ENCODE results near the gene SLC30A4.
"Not testable (repeated sequence)": the region's sequence is repeated elsewhere in the genome, so short reads cannot be mapped to it uniquely, and the experiment has no call there.

Gene SLC30A4, protein sequence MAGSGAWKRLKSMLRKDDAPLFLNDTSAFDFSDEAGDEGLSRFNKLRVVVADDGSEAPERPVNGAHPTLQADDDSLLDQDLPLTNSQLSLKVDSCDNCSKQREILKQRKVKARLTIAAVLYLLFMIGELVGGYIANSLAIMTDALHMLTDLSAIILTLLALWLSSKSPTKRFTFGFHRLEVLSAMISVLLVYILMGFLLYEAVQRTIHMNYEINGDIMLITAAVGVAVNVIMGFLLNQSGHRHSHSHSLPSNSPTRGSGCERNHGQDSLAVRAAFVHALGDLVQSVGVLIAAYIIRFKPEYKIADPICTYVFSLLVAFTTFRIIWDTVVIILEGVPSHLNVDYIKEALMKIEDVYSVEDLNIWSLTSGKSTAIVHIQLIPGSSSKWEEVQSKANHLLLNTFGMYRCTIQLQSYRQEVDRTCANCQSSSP

DNA sequence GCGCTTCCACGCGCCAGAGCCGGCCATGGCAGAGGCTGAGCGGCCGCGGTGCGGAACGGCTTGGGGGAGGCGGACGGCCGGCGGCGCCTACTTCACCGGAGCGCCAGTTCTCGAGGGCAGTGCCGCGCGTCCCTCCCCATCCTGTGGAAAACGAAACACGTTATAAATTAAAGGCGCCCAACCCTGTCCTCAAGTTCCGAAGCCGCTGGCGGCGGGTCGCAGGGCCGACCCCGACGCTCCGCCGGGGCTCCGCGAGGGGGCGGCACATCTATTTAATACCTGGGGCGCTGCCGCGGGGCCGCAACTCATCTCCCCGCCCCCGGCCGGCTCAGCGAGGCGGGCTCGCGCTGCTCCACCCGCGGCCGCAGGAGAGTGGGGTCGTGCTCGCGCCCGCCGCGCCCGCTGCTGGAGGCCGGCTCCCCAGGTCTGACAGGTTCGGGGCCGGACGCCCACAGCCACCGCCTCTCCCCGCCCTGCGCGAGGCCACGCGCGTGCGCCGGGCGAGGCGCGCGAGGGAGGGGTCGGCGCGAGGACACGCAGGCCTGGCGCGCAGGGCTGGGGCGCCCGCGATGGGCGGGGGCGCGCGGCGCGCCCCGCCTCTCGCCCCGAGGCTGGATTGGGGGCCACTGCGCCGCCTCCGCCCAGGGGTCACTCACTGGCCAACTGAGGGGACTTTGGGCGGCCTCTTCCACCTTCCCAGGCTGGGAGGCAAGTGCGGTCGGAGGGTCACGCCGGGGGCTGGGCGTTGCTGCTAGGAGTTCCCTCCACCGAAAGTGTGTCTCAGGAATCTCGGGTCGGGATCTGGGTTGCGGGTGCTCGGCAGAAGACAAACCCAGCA is at the start of gene SLC30A4:
TSS of gene SLC30A4 (minus strand) at position 428 of the 838 bp plus-strand sequence. CDS start at position 27, 401 bp downstream.
- DNase-seq (ENCODE audit: low read depth in 3 of 3), result peak; percentile 6 to 34 (median 16)

DNA sequence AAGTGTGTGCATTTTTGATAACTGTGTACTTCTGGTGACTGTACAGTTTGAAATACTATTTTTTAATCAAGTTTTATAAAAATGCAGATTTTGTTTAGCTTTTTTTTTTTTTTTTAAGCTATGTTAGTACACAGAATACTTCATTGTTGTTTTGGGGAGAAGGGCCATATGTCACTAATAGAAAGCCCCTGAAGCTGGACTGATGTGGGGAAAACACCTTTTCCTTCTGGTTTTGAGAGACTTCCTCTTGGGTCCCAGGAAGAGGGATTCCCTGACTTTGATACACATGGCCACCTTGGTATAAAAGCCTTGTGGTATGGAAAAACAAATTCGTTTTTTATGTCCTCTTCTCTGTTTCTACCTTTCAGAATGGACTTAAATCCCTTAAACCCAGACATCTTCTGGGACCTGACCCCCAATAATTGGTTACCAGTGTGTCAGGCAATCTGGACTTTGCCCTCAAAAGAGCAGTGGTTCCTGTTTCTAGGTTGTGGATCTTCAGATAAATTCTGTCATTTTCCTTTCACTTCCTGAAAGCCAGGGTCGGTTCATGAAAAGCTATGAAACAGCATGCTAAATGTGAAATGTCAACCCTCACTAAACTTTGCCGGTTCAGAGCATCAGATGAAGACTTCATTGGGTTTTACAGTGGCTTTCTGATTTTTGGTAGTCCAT is 33.5 kb upstream of the SLC30A4 start:
- DNase-seq (ENCODE audit: low read depth in 3 of 3), result no peak

- no peak for DNase-seq (ENCODE audit: low read depth in 3 of 3)
These were observed 29.1 kb upstream of the SLC30A4 start for GRCh38 chr15:45551676-45552075.

DNA sequence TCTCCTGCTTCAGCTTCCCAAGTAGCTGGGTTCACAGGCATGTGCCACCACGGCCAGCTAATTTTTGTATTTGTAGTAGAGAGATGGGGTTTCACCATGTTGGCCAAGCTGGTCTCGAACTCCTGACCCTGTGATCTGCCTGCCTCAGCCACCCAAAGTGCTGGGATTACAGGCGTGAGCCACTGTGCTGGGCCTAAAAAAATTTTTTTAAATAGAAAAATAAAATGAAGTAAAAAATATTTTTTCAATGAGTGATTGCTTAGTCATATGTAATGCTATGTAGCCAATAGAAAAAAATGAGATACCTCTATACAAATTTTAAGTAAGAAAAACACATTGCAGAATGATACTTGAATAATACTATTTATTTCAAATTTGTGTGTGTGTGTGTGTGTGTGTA is 27.9 kb upstream of the SLC30A4 start:
- no peak for DNase-seq (ENCODE audit: low read depth in 3 of 3)

DNA sequence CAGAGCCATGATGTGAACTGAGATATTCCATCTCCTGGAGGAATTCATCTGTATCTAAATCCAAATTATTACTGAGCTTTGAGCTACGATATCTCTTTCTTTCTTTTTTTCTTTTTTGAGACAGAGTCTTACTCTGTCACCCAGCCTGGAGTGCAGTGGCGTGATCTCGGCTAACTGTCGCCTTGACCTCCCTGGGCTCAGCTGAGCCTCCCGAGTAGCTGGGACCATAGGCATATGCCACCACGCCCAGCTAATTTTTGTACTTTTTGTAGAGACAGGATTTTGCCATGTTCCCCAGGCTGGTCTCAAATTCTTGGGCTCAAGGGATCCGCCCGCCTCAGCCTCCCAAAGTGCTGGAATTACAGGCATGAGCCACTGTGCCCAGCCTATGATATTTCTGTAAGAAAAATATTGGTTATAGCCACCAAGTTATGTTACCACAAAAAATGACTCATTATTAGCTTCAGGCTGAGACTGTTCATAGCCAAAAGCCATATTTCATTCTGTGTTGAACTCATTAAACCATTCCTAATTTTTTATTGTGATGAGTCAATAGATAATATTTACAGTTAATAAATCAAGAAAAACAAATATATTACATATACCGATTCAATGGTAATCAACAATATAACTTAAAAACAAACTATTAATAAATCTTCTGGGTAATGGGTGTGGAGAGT is 27.1 kb upstream of the SLC30A4 start:
- DNase-seq (ENCODE audit: low read depth in 3 of 3), result no peak

DNA sequence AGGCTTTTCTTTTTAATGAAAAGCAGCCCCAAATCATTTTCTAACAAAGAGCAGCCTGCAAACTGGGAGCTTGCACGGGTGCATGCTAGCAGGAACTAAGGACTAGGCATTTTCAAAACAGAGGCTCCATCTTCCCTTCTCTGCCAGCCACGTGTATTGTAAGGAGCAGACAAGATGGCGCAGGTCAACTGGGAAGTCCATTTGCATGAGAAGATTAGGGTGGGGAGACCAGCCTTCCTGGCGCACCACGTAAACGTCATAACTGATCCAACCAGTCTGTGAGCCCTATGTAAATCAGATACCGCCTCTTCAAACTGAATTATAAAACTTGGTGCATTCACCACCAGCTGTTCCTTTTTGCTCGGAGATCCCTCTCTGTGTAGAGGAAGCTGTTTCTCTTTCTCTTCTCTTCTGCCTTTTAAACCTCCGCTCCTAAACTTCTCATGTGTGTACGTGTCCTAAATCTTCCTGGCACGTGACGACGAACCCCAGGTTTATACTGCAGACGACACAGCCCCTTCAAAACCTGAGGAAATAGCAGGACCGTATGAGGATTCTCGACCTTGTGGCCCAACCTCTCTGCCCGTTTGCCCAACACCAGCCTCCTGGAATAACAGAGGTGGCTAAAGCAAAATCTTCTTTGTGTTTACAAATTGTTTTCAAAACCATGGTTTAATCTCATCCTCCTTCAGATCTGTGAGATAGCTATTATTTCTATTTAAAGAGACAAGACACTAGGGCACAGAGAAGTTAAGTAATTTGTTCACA is 26.4 kb upstream of the SLC30A4 start:
- no peak for DNase-seq (ENCODE audit: low read depth in 3 of 3)

DNA sequence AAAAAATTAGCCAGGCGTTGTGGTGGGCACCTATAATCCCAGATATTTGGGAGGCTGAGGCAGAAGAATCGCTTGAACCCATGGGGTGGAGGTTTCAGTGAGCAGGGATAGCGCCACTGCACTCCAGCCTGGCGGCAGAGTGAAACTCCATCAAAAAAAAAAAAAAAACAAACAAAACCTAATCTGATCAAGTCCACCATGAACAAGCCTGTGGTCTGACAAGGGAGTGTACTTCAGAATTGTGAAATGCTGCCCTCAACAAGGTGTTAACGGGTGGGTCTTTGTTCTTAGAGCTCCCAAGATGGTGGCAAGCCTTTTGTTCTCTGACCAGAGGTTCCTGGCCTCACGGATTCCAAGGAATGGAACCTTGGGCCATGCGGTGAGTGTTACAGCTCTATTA is 24.2 kb upstream of the SLC30A4 start:
- no peak for DNase-seq (ENCODE audit: low read depth in 3 of 3)

DNA sequence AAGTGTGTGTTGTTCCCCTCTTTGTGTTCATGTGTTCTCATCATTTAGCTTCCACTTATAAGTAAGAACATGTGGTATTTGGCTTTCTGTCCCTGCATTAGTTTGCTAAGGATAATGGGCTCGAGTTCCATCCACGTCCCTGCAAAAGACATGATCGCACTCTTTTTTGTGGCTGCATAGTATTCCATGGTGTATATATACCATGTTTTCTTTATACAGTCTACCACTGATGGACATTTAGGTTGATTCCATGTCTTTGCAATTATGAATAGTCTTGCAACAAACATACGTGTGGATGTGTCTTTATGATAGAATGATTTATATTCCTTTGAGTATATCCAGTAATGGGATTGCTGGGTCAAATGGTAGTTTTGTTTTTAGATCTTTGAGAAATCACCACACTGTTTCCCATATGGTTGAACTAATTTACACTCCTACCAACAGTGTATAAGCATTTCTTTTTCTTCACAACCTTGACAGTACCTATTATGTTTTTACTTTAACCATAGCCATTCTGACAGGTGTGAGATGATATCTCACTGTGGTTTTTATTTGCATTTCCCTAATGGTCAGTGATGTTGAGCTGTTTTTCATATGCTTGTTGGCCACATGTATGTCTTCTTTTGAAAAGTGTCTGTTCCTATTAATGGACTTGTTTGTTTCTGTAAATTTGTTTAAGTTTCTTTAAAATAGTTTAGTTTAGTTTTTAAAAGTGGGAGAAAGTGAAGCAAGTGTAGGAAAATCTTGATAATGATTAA is 21.9 kb upstream of the SLC30A4 start:
- no peak for DNase-seq (ENCODE audit: low read depth in 3 of 3)

GRCh38 chr15:45543051-45543450 is 20.5 kb upstream of the SLC30A4 start:
- DNase-seq (ENCODE audit: low read depth in 3 of 3), result no peak

DNA sequence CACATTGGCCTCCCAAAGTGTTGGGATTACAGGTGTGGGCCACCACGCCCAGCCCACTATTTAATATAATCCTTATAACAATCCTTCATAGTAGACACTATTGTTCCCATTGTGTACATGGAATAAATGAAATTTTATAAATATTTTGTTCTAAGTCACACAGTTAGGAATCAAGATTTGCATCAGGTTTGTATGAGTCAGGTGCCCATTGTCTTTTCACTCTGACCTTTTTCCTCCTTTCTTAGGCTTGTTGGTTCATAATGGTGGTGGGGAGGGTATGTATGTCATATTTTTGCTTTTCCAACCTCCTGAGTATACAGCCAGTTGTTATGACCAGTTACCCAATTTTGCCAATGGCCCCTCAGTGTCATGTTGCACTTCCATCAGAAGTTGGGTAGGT is 18.0 kb upstream of the SLC30A4 start:
- DNase-seq (ENCODE audit: low read depth in 3 of 3), result no peak

DNA sequence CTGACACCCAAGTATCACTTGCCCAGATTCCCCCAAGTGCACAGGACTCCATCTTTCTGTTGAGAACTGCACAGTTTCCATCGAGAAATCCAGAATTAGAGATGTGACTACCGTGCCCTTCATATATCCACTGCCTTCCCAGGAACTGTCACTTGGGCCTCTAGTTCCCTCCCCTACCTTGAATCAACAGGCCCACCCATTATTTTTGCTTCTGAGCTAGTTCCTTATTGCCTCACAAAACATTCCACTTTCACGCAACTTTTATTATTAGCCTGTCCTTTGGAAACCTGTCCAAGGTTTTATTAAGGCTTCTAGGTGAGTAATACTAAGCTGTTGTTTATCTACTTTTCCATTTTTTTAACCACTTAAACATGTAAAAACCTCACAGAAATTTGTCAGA is 17.1 kb upstream of the SLC30A4 start:
- DNase-seq (ENCODE audit: low read depth in 3 of 3), result no peak

- no peak for DNase-seq (ENCODE audit: low read depth in 3 of 3)
These were observed 14.4 kb upstream of the SLC30A4 start for GRCh38 chr15:45536934-45537333.

DNA sequence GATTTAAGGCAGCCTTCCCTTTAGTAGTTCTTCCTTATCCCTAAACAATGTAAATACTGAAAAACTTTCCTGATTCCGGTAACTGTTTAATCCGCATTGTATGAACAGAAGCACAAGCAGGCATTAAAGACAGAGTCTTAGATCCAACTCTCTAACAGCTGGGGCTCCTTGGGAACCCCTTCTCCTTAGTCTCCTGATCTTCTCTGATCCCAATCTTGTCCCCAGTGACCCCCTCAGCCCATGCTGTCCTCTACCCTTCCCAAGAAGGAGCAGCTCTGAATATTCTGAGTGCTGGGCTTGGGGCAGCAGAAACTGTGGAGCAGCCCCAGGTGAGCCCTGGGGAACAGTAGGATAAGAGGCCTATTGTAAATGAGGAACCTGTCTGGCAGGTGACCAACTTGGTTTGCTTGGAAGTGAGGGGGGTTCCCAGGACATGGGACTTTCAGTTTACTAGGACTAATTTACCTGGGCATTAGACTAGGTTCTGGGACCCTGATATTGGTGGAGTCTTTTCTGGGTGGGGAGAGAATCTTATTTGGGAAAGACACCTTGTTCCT is 13.0 kb upstream of the SLC30A4 start:
- DNase-seq (ENCODE audit: low read depth in 3 of 3), result no peak

DNA sequence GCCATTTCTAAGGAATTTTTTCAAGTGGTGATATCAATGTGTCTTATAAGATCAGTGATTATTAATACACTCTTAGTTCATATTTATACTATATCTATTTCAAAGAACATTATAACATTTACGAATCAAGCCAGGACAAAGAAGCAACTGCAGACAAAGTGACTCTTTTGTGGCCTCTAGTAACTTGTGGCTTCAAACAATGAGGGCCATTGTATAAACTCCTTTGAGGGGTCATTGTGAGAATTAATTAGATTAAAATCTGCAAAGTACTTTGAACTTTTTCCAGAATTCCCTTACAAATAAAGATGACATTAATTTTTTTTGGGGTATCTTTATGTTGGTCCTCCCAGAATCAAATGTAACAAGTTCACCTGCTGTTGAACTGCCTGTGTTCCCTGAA is 12.3 kb upstream of the SLC30A4 start:
- DNase-seq (ENCODE audit: low read depth in 3 of 3), result no peak

DNA sequence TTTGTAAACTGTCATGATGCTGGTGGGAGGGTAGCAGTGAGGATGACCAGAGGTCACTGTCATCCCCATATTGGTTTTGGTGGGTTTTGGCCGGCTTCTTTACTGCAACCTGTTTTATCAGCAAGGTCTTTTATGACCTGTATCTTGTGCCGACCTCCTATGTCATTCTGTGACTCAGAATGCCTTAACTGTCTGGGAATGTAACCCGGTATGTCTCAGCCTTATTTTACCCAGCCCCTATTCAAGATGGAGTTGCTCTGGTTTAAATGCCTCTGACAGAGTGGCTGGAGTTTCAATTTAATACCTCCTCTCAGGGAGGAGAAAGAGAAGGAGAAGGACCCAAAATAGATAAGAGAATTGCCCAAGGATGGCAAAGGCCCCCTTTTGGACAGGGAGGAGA is 10.3 kb upstream of the SLC30A4 start:
- DNase-seq (ENCODE audit: low read depth in 3 of 3), result not testable (repeated sequence)

DNA sequence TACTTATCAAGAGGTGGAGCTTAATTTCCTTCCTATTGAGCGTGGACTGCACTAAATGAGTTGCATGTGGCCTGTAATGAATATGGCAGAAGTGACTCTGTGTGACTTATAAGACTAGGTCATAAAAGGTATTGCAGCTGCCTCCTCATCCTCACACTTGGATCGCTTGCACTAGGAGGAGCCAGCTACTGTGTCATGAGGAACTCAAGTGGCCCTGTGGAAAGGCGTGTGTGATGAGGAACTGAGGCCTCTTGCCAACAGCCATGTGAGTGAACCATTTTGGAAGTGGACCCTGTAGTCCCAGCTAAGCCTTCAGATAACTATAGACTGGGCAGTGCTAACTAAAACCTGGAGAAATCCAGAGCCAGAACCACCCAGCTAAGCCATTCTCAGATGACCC is 7.1 kb upstream of the SLC30A4 start:
- no peak for DNase-seq (ENCODE audit: low read depth in 3 of 3)

GRCh38 chr15:45527086-45527485 is 4.5 kb upstream of the SLC30A4 start:
- DNase-seq (ENCODE audit: low read depth in 3 of 3), result no peak

GRCh38 chr15:45523166-45523460 is 558 bp upstream of the SLC30A4 start:
- no peak for DNase-seq (ENCODE audit: low read depth in 3 of 3)

- DNase-seq (ENCODE audit: low read depth in 3 of 3), result no peak
These were observed 793 bp downstream of the SLC30A4 start for GRCh38 chr15:45521596-45522327.
